ENCODE data around the gene CYB5A.

The CYB5A gene, protein sequence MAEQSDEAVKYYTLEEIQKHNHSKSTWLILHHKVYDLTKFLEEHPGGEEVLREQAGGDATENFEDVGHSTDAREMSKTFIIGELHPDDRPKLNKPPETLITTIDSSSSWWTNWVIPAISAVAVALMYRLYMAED

GRCh38 chr18:74291771-74292540 lies at the start of gene CYB5A:
TSS of gene CYB5A (minus strand) at chr18:74291963. CDS start at chr18:74291875, 88 bp downstream.
- H3K36me3 ChIP-seq = no peaks in the 10 kb centered on the region
- H3K4me3 ChIP-seq (ENCODE audit: low read depth in 1 of 2, low read length in 1 of 2) = peak within 1 kb of the TSS; percentile 80 to 84
- peaks cover 15 to 16% of the 10 kb centered on the region in 2 experiments for H3K4me1 ChIP-seq (ENCODE audit: control insufficient read depth in 1 of 2, insufficient read depth in 1 of 2, low read depth in 1 of 2, low read length in 1 of 2)
- TF ChIP-seq, protein P1, sequence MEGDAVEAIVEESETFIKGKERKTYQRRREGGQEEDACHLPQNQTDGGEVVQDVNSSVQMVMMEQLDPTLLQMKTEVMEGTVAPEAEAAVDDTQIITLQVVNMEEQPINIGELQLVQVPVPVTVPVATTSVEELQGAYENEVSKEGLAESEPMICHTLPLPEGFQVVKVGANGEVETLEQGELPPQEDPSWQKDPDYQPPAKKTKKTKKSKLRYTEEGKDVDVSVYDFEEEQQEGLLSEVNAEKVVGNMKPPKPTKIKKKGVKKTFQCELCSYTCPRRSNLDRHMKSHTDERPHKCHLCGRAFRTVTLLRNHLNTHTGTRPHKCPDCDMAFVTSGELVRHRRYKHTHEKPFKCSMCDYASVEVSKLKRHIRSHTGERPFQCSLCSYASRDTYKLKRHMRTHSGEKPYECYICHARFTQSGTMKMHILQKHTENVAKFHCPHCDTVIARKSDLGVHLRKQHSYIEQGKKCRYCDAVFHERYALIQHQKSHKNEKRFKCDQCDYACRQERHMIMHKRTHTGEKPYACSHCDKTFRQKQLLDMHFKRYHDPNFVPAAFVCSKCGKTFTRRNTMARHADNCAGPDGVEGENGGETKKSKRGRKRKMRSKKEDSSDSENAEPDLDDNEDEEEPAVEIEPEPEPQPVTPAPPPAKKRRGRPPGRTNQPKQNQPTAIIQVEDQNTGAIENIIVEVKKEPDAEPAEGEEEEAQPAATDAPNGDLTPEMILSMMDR (IDR thresholded peaks at IDR 0.05) = peak; percentile 23
- H3K9me3 ChIP-seq = no peaks in the 10 kb centered on the region
- H3K27ac ChIP-seq = no peak within 1 kb of the TSS
- H3K27me3 ChIP-seq = peaks cover 22% of the 10 kb centered on the region

- H3K27me3 ChIP-seq = peaks cover 10% of the 10 kb centered on the region
- no peaks in the 10 kb centered on the region for H3K4me1 ChIP-seq (ENCODE audit: control insufficient read depth in 1 of 2, insufficient read depth in 1 of 2, low read depth in 1 of 2, low read length in 1 of 2)
- no peak overlapping the region for H3K27ac ChIP-seq
- TF ChIP-seq, protein P1 (IDR thresholded peaks at IDR 0.05) = no peak
- no peaks in the 10 kb centered on the region for H3K36me3 ChIP-seq
- H3K9me3 ChIP-seq = no peaks in the 10 kb centered on the region
- H3K4me3 ChIP-seq (ENCODE audit: low read depth in 1 of 2, low read length in 1 of 2) = no peak overlapping the region
Measured at GRCh38 chr18:74337912-74338309, 46.1 kb upstream of the CYB5A start.

- H3K27ac ChIP-seq = no peak overlapping the region
Measured at GRCh38 chr18:74337155-74337911, 45.6 kb upstream of the CYB5A start.

DNA sequence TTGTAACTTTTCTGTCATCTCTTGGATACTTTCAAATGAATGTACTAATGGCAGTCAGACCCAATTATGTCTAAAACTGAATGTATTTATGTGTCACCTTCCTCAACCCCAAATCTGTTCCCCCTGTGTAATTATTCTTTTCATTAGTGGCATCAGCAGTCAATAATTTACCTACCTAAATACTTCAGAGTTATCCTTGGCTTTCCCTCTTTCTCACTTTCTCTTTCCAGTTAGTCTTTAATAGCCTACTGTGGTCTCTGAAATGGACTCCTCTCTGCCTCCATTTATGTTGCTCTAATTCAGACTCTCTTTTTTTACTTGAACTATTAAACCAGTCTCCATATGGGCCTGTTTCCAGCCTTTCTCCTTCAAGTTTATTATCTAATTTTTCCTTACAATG lies 44.9 kb upstream of the CYB5A start:
- Histone ChIP-seq H3K4me3 (ENCODE audit: low read depth in 1 of 2, low read length in 1 of 2) (no peak overlapping the region), H3K9me3 (no peaks in the 10 kb centered on the region), H3K27me3 (peaks cover 10% of the 10 kb centered on the region), H3K27ac (no peak overlapping the region), H3K36me3 (no peaks in the 10 kb centered on the region), H3K4me1 (ENCODE audit: control insufficient read depth in 1 of 2, insufficient read depth in 1 of 2, low read depth in 1 of 2, low read length in 1 of 2) (no peaks in the 10 kb centered on the region)
- TF ChIP-seq, protein P1 (IDR thresholded peaks at IDR 0.05) = no peak

More at GRCh38 chr18:74337155-74337911, 45.6 kb upstream of the CYB5A start:
- Histone ChIP-seq H3K4me1 (ENCODE audit: control insufficient read depth in 1 of 2, insufficient read depth in 1 of 2, low read depth in 1 of 2, low read length in 1 of 2) (no peaks in the 10 kb centered on the region), H3K36me3 (no peaks in the 10 kb centered on the region), H3K9me3 (no peaks in the 10 kb centered on the region), H3K27me3 (peaks cover 10% of the 10 kb centered on the region), H3K4me3 (ENCODE audit: low read depth in 1 of 2, low read length in 1 of 2) (no peak overlapping the region)
- TF ChIP-seq, protein P1 (IDR thresholded peaks at IDR 0.05) = no peak

- no peaks in the 10 kb centered on the region for H3K36me3 ChIP-seq
- H3K9me3 ChIP-seq = no peaks in the 10 kb centered on the region
- H3K27me3 ChIP-seq = peaks cover 14% of the 10 kb centered on the region
- H3K4me3 ChIP-seq (ENCODE audit: low read depth in 1 of 2, low read length in 1 of 2) = no peak overlapping the region
- H3K4me1 ChIP-seq (ENCODE audit: control insufficient read depth in 1 of 2, insufficient read depth in 1 of 2, low read depth in 1 of 2, low read length in 1 of 2) = no peaks in the 10 kb centered on the region
- TF ChIP-seq, protein P1 (IDR thresholded peaks at IDR 0.05) = no peak
- no peak overlapping the region for H3K27ac ChIP-seq
Measured at GRCh38 chr18:74334242-74334893, 42.6 kb upstream of the CYB5A start.
